SK-N-SH (cell line): Measurements from ENCODE around the gene ZC3H12A. TPM values are rescaled to one million over a fixed set of nuclear protein-coding genes. Genes with fewer than 3 reads are reported as not detected.

Experiments
- CTCF ChIA-PET: fragments of 300-600, 350-600 bp; formaldehyde crosslinking; extraction: SDS; loops from one replicate; lab custom pipeline; 2021; lab: Yijun Ruan, JAX
- POLR2A ChIA-PET: fragments of 350-600 bp; sonication (Branson Sonifier 250); formaldehyde crosslinking; extraction: SDS; loops from one replicate; lab custom pipeline; 2020; ENCODE audit warnings: antibody characterized with exemption, inconsistent platforms; lab: Yijun Ruan, JAX
- DNase-seq: peaks from one replicate; pipeline ENCODE4 v3.0.0; 2012
- H2AFZ ChIP-seq: fragments of 200-600 bp; sonication (generic); 2 replicates; pipeline ENCODE4 v1.8.1; 2016; ENCODE audit warnings: antibody characterized with exemption, mild to moderate bottlenecking, low read depth
- H3F3A ChIP-seq: fragments of 200-600 bp; sonication (generic); replicated peaks from 2 replicates; pipeline ENCODE3; 2016; ENCODE audit warnings: antibody characterized with exemption, mild to moderate bottlenecking; ENCODE audit not compliant: insufficient read depth
- H3K27ac ChIP-seq, 2 experiments: fragments of 200-500 bp in 1 of 2; fragments of 200-600 bp in 1 of 2; sonication (Bioruptor generic) in 1 of 2; sonication (generic), shearing (Covaris generic) in 1 of 2; 2 replicates each; pipeline versions ENCODE4 v1.5.1 to v1.6.1; 2014 to 2016; ENCODE audit warnings: low read depth in 2 of 2, inconsistent platforms in 1 of 2, low read length in 1 of 2, mild to moderate bottlenecking in 1 of 2, mixed read lengths in 1 of 2
- H3K27me3 ChIP-seq: fragments of 200-600 bp; sonication (generic), shearing (Covaris generic); 2 replicates; pipeline ENCODE4 v1.6.1; 2016; ENCODE audit warnings: mixed run types; ENCODE audit not compliant: insufficient read depth
- H3K36me3 ChIP-seq, 2 experiments: fragments of 200-500 bp in 1 of 2; fragments of 200-600 bp in 1 of 2; sonication (Bioruptor generic) in 1 of 2; sonication (generic) in 1 of 2; replicated peaks in 1 of 2; 2 replicates each; pipeline versions ENCODE3 to v1.5.1; 2014 to 2016; ENCODE audit warnings: low read length in 1 of 2, mild to moderate bottlenecking in 1 of 2; ENCODE audit not compliant: insufficient read depth in 2 of 2, control insufficient read depth in 1 of 2
- H3K4me1 ChIP-seq, 2 experiments: fragments of 200-500 bp in 1 of 2; fragments of 200-600 bp in 1 of 2; sonication (Bioruptor generic) in 1 of 2; sonication (generic), shearing (Covaris generic) in 1 of 2; 2 replicates each; pipeline versions ENCODE4 v1.5.1 to v1.6.1; 2014 to 2016; ENCODE audit warnings: low read depth in 1 of 2, low read length in 1 of 2, mixed run types in 1 of 2; ENCODE audit not compliant: insufficient read depth in 2 of 2, control insufficient read depth in 1 of 2
- H3K4me2 ChIP-seq: fragments of 200-600 bp; sonication (generic), shearing (Covaris generic); 2 replicates; pipeline ENCODE4 v1.6.1; 2017; ENCODE audit warnings: mixed run types
- H3K4me3 ChIP-seq, 2 experiments: fragments of 200-500 bp in 1 of 2; fragments of 200-600 bp in 1 of 2; sonication (Bioruptor generic) in 1 of 2; sonication (generic), shearing (Covaris generic) in 1 of 2; 2 replicates each; pipeline versions ENCODE4 v1.5.1 to v1.8.1; 2014 to 2016; ENCODE audit warnings: low read depth in 2 of 2, inconsistent platforms in 1 of 2, low read length in 1 of 2, mild to moderate bottlenecking in 1 of 2, mixed read lengths in 1 of 2, moderate library complexity in 1 of 2
- H3K79me2 ChIP-seq: fragments of 200-600 bp; sonication (generic); 2 replicates; pipeline ENCODE4 v1.8.1; 2017; ENCODE audit warnings: mild to moderate bottlenecking; ENCODE audit not compliant: insufficient read depth
- H3K9ac ChIP-seq: fragments of 200-600 bp; sonication (generic); 2 replicates; pipeline ENCODE4 v1.6.1; 2017; ENCODE audit warnings: mixed run types
- H3K9me2 ChIP-seq: fragments of 200-600 bp; sonication (generic); 2 replicates; pipeline ENCODE4 v1.6.1; 2017; ENCODE audit warnings: mixed run types
- H3K9me3 ChIP-seq: fragments of 200-600 bp; sonication (generic); 2 replicates; pipeline ENCODE4 v1.6.1; 2017; ENCODE audit warnings: mixed run types, mild to moderate bottlenecking, moderate library complexity
- H4K20me1 ChIP-seq: fragments of 200-600 bp; sonication (generic); 2 replicates; pipeline ENCODE4 v1.6.1; 2017; ENCODE audit warnings: mild to moderate bottlenecking, mixed run types; ENCODE audit not compliant: insufficient read depth
- CHD2 ChIP-seq: fragments of 150-350 bp; IDR thresholded peaks from 2 replicates; pipeline ENCODE4 v1.6.1; 2018; ENCODE audit warnings: low read length; ENCODE audit not compliant: partially characterized antibody
- ELF1 ChIP-seq: IDR thresholded peaks from 2 replicates; pipeline ENCODE4 v1.4.0; 2012
- GABPA ChIP-seq: IDR thresholded peaks from 2 replicates; pipeline ENCODE4 v1.4.0; 2012; ENCODE audit warnings: low read depth, mild to moderate bottlenecking
- JUND ChIP-seq: IDR thresholded peaks from 2 replicates; pipeline ENCODE4 v1.4.0; 2012
- NFIC ChIP-seq: IDR thresholded peaks from 2 replicates; pipeline ENCODE4 v1.4.0; 2012; ENCODE audit warnings: borderline replicate concordance
- NRF1 ChIP-seq: IDR thresholded peaks from 2 replicates; pipeline ENCODE4 v1.6.1; 2012; ENCODE audit warnings: low read depth, mild to moderate bottlenecking, low read length
- POLR2AphosphoS5 ChIP-seq: IDR thresholded peaks from 2 replicates; pipeline ENCODE4 v1.6.1; 2012; ENCODE audit warnings: low read depth, low read length
- RAD21 ChIP-seq: IDR thresholded peaks from 2 replicates; pipeline ENCODE4 v1.6.1; 2012; ENCODE audit warnings: mild to moderate bottlenecking, low read length
- RCOR1 ChIP-seq: fragments of 150-350 bp; IDR thresholded peaks from 2 replicates; pipeline ENCODE4 v1.6.1; 2017; ENCODE audit warnings: antibody characterized with exemption, low read length
- RFX5 ChIP-seq: IDR thresholded peaks from 2 replicates; pipeline ENCODE4 v1.6.1; 2012; ENCODE audit warnings: mild to moderate bottlenecking, improper control_type of control experiment, low read length
- YY1 ChIP-seq: IDR thresholded peaks from 2 replicates; pipeline ENCODE4 v1.4.0; 2012; ENCODE audit warnings: low read depth, mild to moderate bottlenecking
- WGBS: methylation state at CpG from one replicate; pipeline ENCODE4 v1.1.6; 2017; ENCODE audit warnings: low lambda C conversion rate; 5-methylcytosine and 5-hydroxymethylcytosine counted together
- polyA plus RNA-seq, 3 experiments: library from polyadenylated mRNA; depleted of rRNA; stranded (reverse); fragments of >200 nt; gene quantifications; 2 replicates each; pipeline ENCODE4 v1.2.3, GENCODE V29; 2012
- TF ChIP-seq, protein P1 (sequence below): fragments of 150-350 bp; IDR thresholded peaks from 2 replicates; pipeline ENCODE4 v1.6.1; 2016; ENCODE audit warnings: mild to moderate bottlenecking, low read depth, low read length
- TF ChIP-seq, protein P2 (sequence below): fragments of 150-350 bp; IDR thresholded peaks from 2 replicates; pipeline ENCODE4 v1.6.1; 2017; ENCODE audit warnings: antibody characterized with exemption, low read length, low read depth, borderline replicate concordance

Gene ZC3H12A
- polyA plus RNA-seq, 1 of the 3 experiments (the other 2 are of a cell fraction), result 8.9 TPM

DNA sequence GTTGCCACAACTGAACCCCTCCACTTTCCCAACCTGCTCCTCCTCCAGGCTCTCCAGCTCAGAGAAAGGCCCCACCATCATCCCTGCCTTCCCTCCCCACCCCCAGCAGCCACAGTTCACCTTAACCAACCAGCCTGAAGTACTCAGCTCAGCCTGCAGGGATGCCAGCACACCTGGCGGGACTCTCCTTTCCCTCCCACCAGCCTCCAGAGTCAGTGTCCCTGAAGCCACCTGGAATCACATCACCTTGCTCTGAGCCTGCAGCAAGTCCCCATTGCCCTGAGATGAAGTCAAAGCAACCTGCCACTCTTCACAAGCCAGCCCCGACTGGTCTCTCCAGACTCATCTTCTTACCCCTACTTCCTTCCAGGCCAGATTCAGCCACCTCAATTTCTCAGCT lies 26.2 kb upstream of the ZC3H12A start:
- Histone ChIP-seq H2AFZ (no peak overlapping the region), H3K4me1 (no peaks in the 10 kb centered on the region), H3K9ac (no peak overlapping the region), H4K20me1 (no peaks in the 10 kb centered on the region), H3K4me3 (no peak overlapping the region), H3K27ac (no peak overlapping the region), H3K36me3 (no peaks in the 10 kb centered on the region), H3K9me2 (no peaks in the 10 kb centered on the region), H3K9me3 (no peaks in the 10 kb centered on the region), H3K4me2 (no peak overlapping the region), H3K79me2 (no peaks in the 10 kb centered on the region), H3F3A (peaks cover 7% of the 10 kb centered on the region), H3K27me3 (no peaks in the 10 kb centered on the region)
- CTCF ChIA-PET, result interaction anchor here (1.8 to 23.1 kb wide), 4 partner anchors 14 to 933 kb away, joined by 5 to 481 read pairs (median 8); no protein-coding TSS in a partner anchor
- no peak for DNase-seq
- WGBS, result 87% methylated on average over 2 of the region's 2 CpGs
- POLR2A ChIA-PET, result no interaction called here
- TF ChIP-seq POLR2AphosphoS5 (no peak), RCOR1 (no peak), RAD21 (no peak), NRF1 (no peak), JUND (no peak), YY1 (no peak), NFIC (no peak), CHD2 (no peak), RFX5 (no peak), GABPA (no peak)
- TF ChIP-seq, protein P1, sequence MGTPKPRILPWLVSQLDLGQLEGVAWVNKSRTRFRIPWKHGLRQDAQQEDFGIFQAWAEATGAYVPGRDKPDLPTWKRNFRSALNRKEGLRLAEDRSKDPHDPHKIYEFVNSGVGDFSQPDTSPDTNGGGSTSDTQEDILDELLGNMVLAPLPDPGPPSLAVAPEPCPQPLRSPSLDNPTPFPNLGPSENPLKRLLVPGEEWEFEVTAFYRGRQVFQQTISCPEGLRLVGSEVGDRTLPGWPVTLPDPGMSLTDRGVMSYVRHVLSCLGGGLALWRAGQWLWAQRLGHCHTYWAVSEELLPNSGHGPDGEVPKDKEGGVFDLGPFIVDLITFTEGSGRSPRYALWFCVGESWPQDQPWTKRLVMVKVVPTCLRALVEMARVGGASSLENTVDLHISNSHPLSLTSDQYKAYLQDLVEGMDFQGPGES, result no peak
- TF ChIP-seq, protein P2, sequence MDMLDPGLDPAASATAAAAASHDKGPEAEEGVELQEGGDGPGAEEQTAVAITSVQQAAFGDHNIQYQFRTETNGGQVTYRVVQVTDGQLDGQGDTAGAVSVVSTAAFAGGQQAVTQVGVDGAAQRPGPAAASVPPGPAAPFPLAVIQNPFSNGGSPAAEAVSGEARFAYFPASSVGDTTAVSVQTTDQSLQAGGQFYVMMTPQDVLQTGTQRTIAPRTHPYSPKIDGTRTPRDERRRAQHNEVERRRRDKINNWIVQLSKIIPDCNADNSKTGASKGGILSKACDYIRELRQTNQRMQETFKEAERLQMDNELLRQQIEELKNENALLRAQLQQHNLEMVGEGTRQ, result no peak

DNA sequence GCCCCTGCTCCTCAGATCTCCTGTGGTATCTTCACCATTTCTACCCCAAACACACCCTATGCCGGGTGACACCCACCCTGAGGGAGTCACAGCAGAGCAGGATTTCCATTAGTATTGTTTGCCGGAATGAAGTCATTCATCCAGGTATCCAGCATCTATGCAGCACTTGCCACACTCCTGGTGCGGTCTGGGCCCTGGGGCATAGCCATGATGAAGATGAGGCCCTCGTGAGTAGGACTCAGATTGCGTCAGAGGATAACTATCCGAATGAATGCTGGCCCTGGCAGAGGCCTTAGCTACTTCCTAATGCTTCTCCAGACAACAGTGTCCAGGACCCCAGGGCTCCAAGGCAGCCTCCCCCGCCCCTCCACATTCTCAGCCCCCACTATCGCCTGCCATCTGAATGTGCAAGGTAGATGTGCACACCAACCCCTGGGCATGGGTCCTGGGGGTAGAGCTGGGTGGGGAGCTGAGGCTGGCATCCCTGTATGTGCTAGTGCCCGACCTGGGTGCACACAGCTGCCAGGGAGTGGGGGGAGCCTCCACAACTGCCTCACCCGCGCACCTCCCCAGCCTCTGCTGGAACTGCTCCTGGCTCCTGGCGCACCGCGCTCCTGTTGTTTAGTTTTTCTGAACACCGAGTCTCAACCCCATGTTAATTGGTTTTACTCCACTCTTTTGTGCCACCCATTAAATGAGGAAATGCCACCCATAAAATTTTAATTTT lies 25.5 kb upstream of the ZC3H12A start:
- H2AFZ ChIP-seq, result no peak overlapping the region
- no peak for DNase-seq
- no peaks in the 10 kb centered on the region for H3K4me1 ChIP-seq
- no peaks in the 10 kb centered on the region for H3K9me3 ChIP-seq
- H3K9ac ChIP-seq, result no peak overlapping the region
- ChIA-PET POLR2A (no interaction called here), CTCF (interaction anchor here (1.0 to 23.1 kb wide), 8 partner anchors 11 to 932 kb away, joined by 3 to 481 read pairs (median 5); partner anchors contain the start of gene MEAF6)
- no peaks in the 10 kb centered on the region for H3K79me2 ChIP-seq
- no peaks in the 10 kb centered on the region for H3K9me2 ChIP-seq
- H3K4me3 ChIP-seq, result no peak overlapping the region
- H3F3A ChIP-seq, result peaks cover 7% of the 10 kb centered on the region
- no peak for TF ChIP-seq ELF1
- no peak for TF ChIP-seq CHD2
- TF ChIP-seq, all 33 proteins: peak for 0
- H3K27ac ChIP-seq, result no peak overlapping the region
- no peaks in the 10 kb centered on the region for H3K36me3 ChIP-seq
- H3K27me3 ChIP-seq, result no peaks in the 10 kb centered on the region
- H3K4me2 ChIP-seq, result no peak overlapping the region
- no peaks in the 10 kb centered on the region for H4K20me1 ChIP-seq
- whole genome bisulfite sequencing, result 88% methylated on average over 10 of the region's 15 CpGs
